Testis (tissue), 2 donors: ENCODE measurements around the gene FRS3.

Source experiments
- POLR2A ChIP-seq: fragments of 450-650 bp; IDR thresholded peaks from one replicate; pipeline ENCODE4 v1.6.1; 2017; ENCODE audit warnings: antibody characterized with exemption, mild to moderate bottlenecking, moderate library complexity
- TF ChIP-seq, protein P1 (sequence below), 3 experiments: fragments of 450-650 bp in 2 of 3; fragments of 200-600 bp in 1 of 3; sonication (generic) in 1 of 3; IDR thresholded peaks; one replicate each; pipeline ENCODE4 v1.5.1; 2016 to 2019; ENCODE audit warnings: antibody characterized with exemption in 3 of 3, mild to moderate bottlenecking in 2 of 3, moderate library complexity in 1 of 3

DNA sequence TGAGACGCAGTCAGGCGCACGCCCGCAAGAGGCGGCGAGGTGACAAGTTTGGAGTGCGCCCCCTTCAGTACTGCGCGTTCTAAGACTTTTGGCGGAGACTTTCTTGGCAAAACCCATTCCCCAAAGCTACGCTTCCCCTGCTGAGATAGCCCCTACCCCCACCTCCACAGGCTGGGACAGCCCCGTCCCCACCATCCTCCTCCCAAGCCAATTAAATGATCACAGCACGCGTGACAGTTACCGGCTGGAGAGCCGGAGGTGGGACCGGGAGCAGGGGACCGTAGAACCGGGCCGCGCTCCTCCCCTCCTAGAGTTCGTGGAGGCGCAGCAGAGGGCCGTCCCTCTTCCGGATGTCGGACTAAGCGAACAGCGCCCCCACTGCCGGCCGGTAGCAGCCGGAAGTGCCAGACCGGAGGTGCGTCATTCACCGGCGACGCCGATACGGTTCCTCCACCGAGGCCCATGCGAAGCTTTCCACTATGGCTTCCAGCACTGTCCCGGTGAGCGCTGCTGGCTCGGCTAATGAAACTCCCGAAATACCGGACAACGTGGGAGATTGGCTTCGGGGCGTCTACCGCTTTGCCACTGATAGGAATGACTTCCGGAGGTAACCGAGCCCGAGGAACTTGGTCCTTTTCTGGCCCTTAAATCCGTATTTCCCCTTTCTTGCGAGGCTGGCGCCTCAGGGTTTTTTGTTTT, 7.7 kb upstream of the FRS3 start, which contains the start of gene TOMM6:
- TF ChIP-seq, protein P1, sequence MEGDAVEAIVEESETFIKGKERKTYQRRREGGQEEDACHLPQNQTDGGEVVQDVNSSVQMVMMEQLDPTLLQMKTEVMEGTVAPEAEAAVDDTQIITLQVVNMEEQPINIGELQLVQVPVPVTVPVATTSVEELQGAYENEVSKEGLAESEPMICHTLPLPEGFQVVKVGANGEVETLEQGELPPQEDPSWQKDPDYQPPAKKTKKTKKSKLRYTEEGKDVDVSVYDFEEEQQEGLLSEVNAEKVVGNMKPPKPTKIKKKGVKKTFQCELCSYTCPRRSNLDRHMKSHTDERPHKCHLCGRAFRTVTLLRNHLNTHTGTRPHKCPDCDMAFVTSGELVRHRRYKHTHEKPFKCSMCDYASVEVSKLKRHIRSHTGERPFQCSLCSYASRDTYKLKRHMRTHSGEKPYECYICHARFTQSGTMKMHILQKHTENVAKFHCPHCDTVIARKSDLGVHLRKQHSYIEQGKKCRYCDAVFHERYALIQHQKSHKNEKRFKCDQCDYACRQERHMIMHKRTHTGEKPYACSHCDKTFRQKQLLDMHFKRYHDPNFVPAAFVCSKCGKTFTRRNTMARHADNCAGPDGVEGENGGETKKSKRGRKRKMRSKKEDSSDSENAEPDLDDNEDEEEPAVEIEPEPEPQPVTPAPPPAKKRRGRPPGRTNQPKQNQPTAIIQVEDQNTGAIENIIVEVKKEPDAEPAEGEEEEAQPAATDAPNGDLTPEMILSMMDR (IDR thresholded peaks at IDR 0.05): peak; percentile 83 to 97 (median 95)
- peak; percentile 44 for TF ChIP-seq POLR2A
